Activated naive CD4-positive, alpha-beta T cell treated with Interleukin-2 at 50 U/mL for 16 hours (primary cell): ENCODE measurements around the gene CUL1.
"Not testable (repeated sequence)": the region's sequence is repeated elsewhere in the genome, so short reads cannot be mapped to it uniquely, and the experiment has no call there.

Experiments used
- DNase-seq: peaks from one replicate; pipeline ENCODE4 v3.0.0-alpha.2; 2020

CUL1 gene

DNA sequence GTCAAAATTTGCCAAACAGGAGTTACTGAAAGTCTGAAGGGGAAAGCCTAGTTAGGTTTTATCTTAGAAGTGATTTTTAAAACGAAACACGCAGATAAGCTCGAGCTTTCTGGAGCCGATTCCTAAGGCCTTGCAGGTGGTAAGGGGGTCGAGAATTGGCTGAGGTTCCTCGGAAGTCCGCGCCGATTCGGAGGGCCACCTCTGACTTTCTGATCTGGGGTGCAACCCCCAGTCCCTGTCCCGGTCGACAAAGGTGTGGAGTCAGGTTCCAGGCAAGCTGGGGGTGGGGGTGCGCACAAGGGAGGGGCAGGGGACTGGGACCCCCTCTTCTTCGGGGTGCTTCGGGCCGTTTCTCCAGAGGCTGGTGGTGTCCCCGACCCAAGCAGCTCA, 701 bp upstream of the CUL1 start:
- no peak for DNase-seq

DNA sequence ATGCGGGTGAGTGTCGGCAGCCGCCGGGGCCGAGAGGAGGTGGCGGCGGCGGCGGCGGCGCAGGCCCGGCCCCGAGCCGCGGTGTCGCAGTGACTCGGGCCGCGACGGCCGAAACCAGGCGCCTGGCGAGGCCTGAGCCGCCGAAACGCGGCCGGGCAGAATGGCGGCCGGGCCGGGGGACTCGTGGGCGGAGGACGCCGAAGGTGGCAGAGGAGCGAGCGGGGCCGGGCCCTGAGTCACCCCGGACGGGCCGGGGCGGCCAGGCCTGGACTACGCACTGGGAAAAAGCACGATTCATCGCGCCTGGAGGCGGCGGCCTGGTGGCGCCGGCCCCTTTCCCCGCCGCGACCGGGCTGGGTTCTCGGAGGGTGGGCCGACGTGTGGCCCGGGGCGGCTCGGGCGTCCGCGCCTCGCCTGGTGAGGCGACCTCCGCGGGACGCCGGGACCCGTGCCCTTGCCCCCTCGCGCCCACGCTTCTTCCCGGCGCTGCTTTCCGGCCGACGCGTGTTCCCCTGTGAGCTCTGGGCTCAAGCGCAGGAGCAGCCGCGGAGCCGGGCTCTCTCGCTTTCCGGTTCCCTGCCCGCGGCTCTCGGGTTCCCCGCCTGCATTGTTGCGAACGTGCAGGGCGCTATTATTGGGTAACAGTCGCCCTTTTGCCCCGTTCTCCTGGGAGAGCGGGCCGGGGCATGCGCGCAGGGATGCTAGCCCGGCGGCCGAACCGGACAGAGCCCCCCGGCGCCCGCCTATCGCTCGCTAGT, 500 bp downstream of the CUL1 start:
- DNase-seq, result peak; percentile 62

DNA sequence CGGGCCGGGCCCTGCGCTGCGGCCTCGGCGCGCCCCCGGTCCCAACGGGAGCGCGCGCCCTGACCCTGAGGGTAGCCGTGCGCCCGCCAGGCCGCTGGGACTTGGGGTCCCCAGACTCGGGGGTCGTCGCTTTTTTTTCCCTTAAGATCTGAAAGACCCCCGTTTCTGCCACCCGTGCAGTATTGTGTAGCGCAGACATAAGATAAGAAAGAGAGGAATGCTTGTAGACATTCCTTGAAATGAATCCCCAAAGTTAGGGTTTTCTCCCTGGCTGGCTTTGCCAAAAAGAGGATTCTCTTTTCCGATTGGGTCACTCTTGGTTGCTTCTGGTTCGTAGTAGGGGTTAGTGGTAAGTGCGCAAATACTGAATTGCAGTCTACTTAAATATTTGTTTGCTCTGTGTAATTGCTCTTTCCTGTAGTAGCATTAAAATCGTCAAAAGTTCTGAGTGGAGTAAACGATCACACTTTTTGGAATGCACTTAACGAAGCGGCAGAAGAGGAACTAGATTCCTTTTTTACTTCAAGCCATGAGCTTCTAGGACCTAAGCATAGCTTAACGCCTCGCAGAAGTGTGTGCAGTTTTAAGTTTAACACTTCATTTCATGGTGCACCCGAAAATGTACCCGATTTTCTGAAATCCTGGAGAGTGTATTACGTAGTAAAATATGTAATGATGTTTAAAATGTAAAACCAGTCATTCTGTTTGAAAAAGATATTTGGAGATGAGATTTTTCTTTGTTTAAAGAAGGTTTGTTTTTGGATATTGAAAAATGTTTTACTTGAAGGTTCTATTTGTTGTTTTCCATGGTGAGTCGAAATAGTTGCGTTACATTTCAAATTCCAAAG, 1.3 kb downstream of the CUL1 start:
- no peak for DNase-seq

DNA sequence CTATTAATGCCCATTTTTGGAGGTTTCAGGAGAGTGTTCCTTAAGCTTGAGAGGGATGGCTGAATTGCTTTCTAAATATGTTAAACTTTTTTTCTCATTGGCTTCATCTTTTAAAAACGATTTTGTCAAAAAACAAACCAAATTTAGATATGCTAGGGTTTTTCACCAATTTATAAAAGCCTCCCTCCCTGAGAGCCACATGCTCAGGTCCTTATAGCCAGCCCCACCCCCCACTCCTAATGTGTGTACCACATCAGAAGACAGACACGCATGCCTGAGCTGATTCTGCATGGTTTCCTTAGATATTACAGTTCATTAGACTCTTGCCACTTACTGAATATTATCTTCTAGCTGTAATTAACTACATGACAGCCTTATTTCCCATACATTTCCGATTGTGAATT, 2.0 kb downstream of the CUL1 start:
- DNase-seq, result peak; percentile 45

DNA sequence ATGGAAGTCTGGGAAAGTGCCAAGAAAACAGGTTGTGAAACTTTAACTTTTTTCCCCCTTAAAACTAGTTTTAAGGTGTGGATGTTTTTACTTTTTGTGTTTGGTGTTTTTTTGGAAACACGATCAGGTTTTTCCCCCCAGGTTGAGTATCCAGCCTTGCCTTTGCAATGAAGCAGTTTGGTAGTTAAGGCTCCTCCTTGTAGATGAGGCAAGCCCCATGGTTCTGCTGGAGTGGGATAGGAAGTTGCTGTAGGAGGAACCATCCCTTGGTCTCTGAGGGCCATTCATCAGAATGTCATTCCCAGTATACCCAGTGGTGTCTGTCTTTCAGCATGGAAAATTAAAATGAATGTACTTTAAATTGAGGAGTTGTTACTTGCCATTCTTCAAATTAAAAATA, 2.7 kb downstream of the CUL1 start:
- DNase-seq, result no peak

DNA sequence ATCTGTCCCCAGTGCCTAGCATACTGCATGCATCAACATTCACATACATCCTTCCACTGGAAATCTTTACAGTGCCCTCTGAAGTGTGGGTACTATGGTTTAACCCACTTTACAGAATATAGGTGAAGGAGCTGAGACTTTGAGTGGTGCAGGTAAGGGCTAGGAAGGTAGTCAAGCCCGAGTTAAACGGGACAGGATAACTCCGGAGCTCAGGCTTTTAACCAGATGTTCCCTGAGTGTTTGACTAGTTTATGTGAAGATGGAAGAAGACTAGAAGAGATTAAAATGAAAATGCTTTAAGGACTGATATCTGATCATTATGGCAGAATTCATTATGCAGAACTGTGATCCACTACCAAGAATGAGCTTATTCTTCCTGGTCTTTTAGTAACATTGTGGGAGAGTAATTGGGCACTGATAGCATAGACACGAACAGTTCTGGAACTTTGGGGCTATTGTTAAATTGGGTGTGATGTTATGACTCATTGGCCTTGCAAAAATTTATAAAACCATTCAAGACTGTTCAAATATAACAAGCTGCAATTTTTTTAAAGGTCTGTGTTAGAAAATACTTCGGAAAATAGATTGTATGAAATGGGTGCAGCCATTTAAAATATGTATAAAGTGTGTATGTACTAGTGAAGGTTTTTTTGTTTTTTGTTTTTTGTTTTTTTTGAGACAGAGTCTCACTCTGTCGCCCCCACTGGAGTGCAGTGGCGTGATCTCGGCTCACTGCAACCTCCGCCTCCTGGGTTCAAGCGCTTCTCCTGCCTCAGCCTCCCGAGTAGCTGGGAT, 4.4 kb downstream of the CUL1 start:
- no peak for DNase-seq

DNA sequence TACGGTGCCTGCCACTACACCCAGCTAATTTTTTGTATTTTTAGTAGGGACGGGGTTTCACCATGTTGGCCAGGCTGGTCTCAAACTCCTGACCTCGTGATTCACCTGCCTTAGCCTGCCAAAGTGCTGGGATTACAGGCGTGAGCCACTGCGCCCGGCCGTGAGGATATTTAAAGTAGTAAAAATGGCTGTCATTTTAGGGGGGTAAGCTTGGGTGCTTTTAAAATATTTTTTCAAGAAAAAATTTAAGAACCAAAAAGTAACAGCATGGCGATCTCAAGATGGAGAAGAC, 4.9 kb downstream of the CUL1 start:
- DNase-seq, result not testable (repeated sequence)

DNA sequence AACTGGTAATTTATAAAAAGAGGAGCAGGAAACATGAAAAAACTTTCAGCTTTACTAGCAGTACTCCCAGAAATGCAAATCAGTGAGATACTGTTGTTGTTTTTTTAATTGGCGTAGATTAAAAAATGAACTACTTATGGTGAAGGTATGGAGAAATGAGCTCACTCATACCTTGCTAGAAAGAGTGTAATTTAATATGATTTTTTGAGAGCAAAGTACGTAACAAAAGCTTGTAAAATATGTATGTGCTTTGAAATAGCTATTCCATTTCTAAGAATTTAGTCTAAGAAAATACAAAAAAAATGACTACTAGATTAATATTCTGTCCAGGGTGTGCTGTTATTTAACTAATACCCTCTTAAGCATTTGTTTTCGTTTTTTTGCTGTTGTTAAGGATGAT, 5.5 kb downstream of the CUL1 start:
- DNase-seq, result no peak

DNA sequence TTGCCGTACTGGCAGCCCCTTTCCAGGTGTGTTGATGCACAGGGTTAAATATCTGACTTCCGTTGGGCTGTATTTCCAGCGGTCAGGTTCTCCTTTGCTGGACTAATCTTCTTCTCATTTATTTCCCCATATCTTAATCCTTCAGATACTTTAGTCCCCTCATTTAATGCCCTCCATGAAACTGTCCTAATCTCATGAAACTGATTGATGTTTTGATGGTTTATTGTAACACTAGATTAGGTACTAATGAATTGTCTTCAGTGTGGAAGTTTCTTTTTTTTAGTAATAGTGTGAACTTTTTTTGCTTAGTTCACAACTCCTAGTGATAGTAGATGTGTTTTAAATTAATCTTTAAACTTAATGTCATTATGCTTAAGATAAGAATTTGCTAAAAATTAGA, 6.3 kb downstream of the CUL1 start:
- no peak for DNase-seq

DNA sequence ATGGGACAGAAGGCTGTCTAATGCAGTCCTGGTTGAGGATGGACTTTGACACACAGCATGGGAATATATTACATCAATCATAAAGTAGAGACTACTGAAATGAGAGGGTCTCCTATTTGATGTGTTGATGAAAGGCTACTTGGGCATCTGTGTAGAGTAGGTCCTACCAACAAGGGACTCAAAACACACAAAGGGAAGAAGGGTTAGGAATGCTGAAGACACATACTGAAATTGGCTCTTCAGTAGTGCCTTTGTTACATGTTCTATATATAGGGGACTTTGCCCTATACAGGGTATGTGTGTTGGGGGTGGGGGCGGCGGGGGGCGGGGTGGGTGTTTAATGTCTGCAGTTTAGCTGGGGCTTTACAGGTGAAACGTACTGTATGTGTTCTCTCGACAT, 7.7 kb downstream of the CUL1 start:
- no peak for DNase-seq

DNA sequence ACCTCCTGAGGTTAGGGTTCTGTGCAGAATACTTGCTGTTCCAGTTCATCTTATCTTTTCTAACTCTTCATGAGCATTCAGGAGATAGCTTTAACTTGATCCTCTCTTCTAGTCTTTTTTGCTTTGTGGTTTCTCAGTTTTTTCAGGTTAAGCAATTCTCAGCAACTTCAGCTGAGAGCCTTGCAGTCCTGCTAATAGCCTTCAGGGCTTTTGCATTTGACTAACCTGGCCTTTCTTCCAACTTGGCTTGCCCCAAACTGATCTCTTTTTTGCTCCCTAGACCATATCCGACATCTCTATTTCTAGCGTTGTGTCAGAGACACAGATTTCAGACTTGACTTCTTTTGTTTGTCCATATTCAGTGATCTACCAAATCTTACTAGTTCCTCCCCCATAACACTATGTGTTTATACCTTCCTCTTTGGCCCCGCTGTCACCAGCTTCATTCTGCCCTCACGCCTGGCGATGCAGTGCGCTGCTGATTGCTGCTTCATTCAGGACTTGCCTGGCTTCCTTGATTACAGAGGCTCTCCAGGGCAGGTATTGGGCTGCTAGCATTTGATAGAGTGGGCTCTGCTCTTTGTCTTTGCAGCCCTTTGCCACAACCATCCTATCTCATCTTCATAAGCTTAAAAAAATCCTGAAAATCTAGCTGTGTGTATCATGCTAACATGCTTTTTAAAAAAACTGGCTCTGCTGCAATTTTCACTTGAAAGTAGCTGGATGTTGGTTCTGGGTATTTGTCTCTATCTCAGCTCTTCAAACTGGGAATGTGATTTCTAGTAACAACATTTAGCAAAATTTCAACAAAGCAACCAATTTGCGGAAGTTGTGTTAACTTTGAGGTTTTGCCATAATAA, 9.6 kb downstream of the CUL1 start:
- DNase-seq, result no peak

DNA sequence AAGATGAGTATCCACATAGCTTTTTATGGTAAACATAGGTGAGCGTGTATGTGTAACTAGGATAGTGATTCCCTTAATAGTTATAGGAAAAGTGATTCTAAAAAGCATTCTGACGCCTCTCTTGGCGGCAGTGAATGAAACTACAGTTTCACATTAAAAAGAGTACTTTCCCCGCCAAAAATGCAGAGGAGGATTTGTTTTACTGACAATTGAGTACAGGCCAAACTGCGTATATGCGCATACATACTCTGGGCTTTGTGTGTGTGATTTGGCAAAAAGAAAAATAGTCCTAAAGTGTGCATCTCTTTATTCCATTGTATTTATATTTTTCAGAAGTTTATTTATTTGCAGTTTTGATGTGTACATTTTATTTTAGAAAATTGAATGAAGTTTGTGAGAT, 10.3 kb downstream of the CUL1 start:
- no peak for DNase-seq

DNA sequence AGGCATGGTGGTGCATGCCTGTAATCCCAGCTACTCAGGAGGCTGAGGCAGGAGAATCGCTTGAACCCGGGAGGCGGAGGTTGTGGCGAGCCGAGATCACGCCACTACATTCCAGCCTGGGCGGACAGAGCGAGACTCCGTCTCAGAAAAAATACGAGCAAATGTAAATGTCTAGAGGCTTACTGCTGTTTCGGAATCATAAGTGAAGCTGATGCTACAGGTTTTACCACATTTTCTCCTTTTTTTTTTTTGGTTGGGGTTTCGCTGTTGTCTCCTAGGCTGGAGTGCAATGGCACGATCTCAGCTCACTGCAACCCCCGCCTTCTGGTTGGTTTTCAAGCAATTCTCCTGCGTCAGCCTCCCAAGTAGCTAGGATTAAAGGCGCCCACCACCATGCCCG, 11.7 kb downstream of the CUL1 start:
- not testable (repeated sequence) for DNase-seq

DNA sequence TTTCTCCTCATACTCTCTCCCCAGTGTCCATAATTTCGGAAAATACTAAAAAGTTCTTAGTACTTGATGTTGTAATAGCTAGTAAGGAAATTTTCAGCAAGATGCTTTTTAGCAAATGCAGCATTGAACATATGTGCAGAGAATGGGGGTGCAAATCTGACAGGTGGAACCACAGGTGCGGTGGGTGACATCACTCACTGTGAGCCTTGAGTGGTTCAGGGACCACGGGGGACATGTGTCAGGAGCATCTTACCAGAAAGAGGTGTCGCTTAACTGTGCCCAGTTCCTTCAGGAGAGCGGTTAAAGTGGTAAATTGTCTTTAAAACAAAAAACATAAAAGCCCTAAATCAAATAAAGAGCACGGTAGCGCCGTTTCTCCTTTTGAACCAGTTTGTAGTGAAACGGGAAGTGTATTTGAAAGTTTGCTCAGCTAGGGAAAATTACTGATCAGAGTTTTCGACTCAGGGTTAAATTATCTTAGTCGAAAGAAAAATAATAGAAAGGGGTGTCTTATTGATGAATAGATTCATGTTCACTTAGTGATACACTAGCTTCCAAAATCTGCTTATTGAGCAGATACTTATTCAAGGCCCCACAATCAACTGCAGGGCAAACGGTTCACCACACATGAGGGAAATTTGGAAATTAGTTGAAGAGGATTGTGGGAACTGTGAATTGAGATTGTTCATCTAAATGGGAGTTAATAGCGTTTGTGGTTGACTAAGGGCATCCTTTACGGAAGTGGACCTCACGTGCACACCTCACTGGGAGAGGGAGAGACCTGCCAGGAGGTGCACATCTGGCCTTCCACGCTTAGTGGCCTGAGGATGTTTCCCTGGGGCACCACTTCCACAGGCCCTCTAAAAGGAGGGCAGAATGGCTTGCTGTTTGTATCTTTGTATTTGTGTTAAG, 12.7 kb downstream of the CUL1 start:
- DNase-seq, result no peak

DNA sequence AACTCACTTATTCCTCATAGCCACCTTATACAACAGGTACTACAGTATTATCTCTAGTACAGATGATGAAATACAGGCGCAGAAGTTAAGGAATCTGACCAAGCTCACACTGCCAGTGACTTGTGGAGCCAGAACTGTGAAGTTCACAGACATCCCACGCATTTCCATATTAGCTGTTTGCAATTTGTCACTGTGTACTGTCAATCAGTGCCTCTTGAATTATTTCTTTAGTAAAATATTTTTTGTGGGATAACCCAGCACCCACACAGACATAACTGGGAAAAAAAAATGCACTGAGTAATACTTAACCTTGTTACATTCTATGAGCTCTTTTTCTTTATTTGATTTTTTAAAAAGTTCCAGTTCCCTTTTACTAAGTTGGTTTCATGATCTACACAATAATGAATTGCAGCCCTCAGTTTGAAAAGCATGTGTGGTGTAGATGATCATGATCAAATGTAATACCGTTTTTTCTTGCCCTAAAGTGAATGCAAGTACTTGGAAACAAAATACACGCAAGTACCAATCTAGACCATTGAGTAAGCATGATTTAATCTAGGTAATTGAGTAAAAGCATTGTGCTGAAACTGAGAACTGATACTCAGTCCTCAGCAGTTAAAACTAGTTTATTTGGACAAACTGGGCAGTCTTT, 14.1 kb downstream of the CUL1 start:
- no peak for DNase-seq

DNA sequence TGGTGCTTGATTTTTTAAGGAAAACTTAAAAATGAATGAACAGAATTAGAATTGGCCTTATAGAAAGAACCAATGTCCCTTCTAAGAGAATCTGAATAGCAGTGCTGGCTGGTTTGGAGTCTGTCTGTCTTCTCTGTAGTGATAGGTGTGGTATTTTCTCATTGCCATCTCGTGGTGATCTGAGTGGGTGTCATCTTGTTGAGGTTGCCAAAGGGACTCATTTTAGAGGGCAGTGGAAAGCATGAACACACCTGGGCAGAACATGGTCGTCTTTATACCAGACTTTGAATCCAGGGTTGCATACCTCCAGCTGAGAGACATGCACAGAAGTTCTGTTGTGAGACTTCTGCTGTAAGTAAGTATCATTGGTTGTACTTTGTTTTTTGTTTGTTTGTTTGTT, 15.8 kb downstream of the CUL1 start:
- DNase-seq, result no peak

DNA sequence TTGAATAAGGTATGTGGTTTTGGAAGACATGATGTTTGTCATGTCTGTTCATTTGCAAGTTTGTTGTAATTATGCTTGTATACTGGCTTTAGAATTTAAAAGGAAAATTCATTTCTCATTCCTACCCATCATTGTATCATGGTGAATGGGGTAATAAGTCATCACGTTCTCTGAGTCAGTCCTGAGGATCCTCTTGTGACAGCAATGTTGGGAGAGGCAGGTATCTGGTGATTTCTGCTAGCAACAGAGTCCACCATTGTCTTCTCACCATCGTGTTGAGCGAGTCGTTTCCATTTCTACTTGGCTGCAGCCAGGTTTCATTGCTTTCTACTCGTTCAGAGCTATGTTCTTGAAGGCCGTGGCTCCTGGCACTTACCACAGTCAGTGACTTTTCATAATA, 16.3 kb downstream of the CUL1 start:
- DNase-seq, result no peak

DNA sequence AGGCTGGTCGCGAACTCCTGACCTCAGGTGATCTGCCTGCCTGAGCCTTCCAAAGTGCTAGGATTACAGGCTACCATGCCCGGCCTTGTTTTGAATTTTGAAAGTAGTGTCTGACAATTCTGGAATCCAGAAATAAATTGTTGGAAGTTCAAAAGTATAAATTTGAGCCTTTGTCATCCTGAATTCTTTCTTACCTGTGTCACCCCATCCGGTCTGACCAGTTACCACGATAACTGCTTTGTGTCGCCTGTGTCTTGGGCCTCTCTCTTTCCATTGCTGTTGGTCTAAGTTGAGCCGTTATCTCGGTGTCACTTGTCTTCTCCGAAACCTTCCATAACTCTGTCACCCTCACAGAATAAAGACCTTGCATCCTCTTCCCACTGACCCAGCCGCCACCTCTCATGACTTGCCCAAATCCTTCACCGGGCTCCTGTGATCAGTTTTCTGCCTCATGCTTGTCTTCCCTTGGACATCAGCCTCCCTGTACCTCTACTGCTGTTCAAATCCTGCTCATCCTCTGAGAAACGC, 18.6 kb downstream of the CUL1 start:
- DNase-seq, result no peak

DNA sequence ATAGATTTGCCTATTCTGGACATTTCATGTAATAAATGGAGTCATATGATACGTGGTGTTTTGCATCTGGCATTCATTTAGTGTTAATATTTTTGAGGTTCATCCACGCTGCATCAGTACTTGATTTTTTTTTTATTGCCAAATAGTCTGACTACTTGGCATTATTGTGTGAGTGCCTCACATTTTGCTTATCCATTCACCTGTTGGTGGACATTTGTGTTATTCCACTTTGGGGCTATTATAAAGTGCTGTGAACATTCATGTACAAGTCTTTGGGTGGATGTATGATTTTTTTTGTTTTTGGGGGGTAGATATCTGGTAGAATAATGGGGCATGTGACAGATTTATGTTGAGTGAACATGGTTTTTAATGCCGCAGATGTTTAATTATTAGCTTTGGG, 19.7 kb downstream of the CUL1 start:
- no peak for DNase-seq

DNA sequence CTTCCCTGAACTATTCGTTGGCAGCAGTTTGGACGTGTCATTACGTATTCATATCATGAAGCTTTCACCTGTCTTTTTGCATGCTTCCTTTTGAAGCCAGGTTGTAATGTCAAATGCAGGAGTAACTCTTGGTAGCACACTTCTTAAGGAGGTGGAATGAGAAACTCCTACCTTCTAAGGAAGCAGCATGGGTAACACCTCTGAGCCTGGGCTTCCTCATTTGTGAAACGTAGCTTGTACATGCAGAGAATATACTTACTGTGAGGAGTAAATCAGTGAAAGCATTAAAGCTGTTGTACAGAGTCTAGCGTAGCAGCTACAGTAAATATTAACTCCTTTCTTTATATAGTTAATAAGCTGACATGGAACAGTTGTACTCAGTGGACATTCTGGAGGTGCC, 21.1 kb downstream of the CUL1 start:
- no peak for DNase-seq

DNA sequence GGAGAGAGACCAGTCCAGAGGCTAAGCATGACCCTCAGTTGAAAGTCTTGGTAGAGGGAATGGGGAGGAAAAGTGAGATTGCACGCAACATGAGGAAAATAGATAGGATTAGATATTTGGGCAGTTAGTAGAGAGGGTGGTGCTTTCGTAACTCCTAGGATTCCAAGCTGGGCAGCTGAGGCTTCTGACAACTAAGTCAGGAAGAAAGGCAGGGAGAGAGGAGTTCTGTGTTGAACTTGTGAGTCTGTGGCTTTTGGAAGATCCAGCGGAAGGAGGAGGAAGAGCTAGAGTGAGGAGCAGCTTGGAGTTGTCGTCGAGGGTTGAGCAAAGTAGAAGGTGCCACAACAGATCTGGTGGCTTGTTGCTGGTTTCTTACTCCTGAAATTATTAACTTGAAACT, 21.8 kb downstream of the CUL1 start:
- DNase-seq, result no peak
